Neural cell (in vitro differentiated cells): Measurements from ENCODE around the gene CSKMT. TPM values are rescaled to one million over a fixed set of nuclear protein-coding genes. Genes with fewer than 3 reads are reported as not detected.
"Not testable (repeated sequence)": the region's sequence is repeated elsewhere in the genome, so short reads cannot be mapped to it uniquely, and the experiment has no call there.

Experiments used
- H2AFZ ChIP-seq: fragments of 200-600, 300-800 bp; sonication (generic), shearing (Covaris generic); 2 replicates; pipeline ENCODE4 v1.6.0; 2014; ENCODE audit warnings: low read depth, mild to moderate bottlenecking, antibody characterized with exemption, low read length, moderate library complexity
- H3F3A ChIP-seq: fragments of 200-600 bp; shearing (Covaris generic); 2 replicates; pipeline ENCODE4 v1.6.1; 2016; ENCODE audit warnings: mild to moderate bottlenecking, moderate library complexity, mixed read lengths, antibody characterized with exemption, low read length; ENCODE audit not compliant: insufficient read depth, poor library complexity, severe bottlenecking
- H3K27ac ChIP-seq: fragments of 200-600, 300-800 bp; sonication (generic), shearing (Covaris generic); 2 replicates; pipeline ENCODE4 v1.5.1; 2014; ENCODE audit warnings: mild to moderate bottlenecking, low read length, moderate library complexity
- H3K27me3 ChIP-seq: fragments of 300-800, 200-600 bp; sonication (generic), shearing (Covaris generic); 2 replicates; pipeline ENCODE4 v1.6.0; 2014; ENCODE audit warnings: mild to moderate bottlenecking, low read depth, low read length, moderate library complexity; ENCODE audit not compliant: insufficient read depth
- H3K36me3 ChIP-seq: fragments of 300-800, 200-600 bp; sonication (generic), shearing (Covaris generic); 2 replicates; pipeline ENCODE4 v1.5.1; 2014; ENCODE audit warnings: mild to moderate bottlenecking, antibody characterized with exemption, low read length, moderate library complexity; ENCODE audit not compliant: insufficient read depth
- H3K4me2 ChIP-seq: fragments of 300-800, 200-600 bp; sonication (generic), shearing (Covaris generic); 2 replicates; pipeline ENCODE4 v1.6.0; 2014; ENCODE audit warnings: mild to moderate bottlenecking, low read length
- H3K4me3 ChIP-seq: fragments of 300-800, 200-600 bp; sonication (generic), shearing (Covaris generic); 2 replicates; pipeline ENCODE4 v1.5.1; 2014; ENCODE audit warnings: mild to moderate bottlenecking, low read length, moderate library complexity
- H3K79me2 ChIP-seq: fragments of 200-600 bp; shearing (Covaris generic); replicated peaks from 2 replicates; pipeline ENCODE4 v1.6.0; 2014; ENCODE audit warnings: mild to moderate bottlenecking, low read length, moderate library complexity; ENCODE audit not compliant: insufficient read depth
- H3K9ac ChIP-seq: fragments of 300-800, 200-600 bp; sonication (generic), shearing (Covaris generic); 2 replicates; pipeline ENCODE4 v1.6.1; 2016; ENCODE audit warnings: mild to moderate bottlenecking, low read length, mixed read lengths
- H3K9me2 ChIP-seq: fragments of 200-600 bp; shearing (Covaris generic); 2 replicates; pipeline ENCODE4 v1.6.1; 2016; ENCODE audit warnings: mild to moderate bottlenecking, low read length, mixed read lengths; ENCODE audit not compliant: insufficient read depth
- H3K9me3 ChIP-seq: fragments of 200-600, 300-800 bp; sonication (generic), shearing (Covaris generic); 2 replicates; pipeline ENCODE4 v1.6.1; 2016; ENCODE audit warnings: mild to moderate bottlenecking, mixed run types, low read length, moderate library complexity, mixed read lengths
- H4K20me1 ChIP-seq: fragments of 200-600 bp; shearing (Covaris generic); 2 replicates; pipeline ENCODE4 v1.6.1; 2016; ENCODE audit warnings: mild to moderate bottlenecking, mixed run types; ENCODE audit not compliant: insufficient read depth
- EP300 ChIP-seq: fragments of 450-650 bp; conservative IDR thresholded peaks from 2 replicates; pipeline ENCODE4 v1.6.1; 2014; ENCODE audit warnings: antibody characterized with exemption, mild to moderate bottlenecking, moderate library complexity; ENCODE audit not compliant: poor library complexity, severe bottlenecking
- EZH2 ChIP-seq: fragments of 200-600, 300-800 bp; shearing (Covaris generic), sonication (generic); IDR thresholded peaks from 2 replicates; pipeline ENCODE4 v1.6.1; 2014; ENCODE audit warnings: antibody characterized with exemption, low read length, borderline replicate concordance, mild to moderate bottlenecking; ENCODE audit not compliant: insufficient read depth, poor library complexity, severe bottlenecking
- MXI1 ChIP-seq: fragments of 450-650 bp; conservative IDR thresholded peaks from 2 replicates; pipeline ENCODE4 v1.6.1; 2014; ENCODE audit warnings: antibody characterized with exemption, mild to moderate bottlenecking; ENCODE audit not compliant: poor library complexity, severe bottlenecking
- POLR2AphosphoS5 ChIP-seq: IDR thresholded peaks from 2 replicates; pipeline ENCODE4 v1.6.1; 2012
- RAD21 ChIP-seq: fragments of 450-650 bp; conservative IDR thresholded peaks from 2 replicates; pipeline ENCODE4 v1.6.1; 2014; ENCODE audit warnings: antibody characterized with exemption, mild to moderate bottlenecking, moderate library complexity
- SMC3 ChIP-seq: fragments of 450-650 bp; conservative IDR thresholded peaks from 2 replicates; pipeline ENCODE4 v1.6.1; 2014; ENCODE audit warnings: antibody characterized with exemption, mild to moderate bottlenecking, moderate library complexity; ENCODE audit not compliant: poor library complexity
- TAF1 ChIP-seq: IDR thresholded peaks from 2 replicates; pipeline ENCODE4 v1.6.1; 2012; ENCODE audit warnings: low read depth
- polyA plus RNA-seq: library from polyadenylated mRNA; depleted of rRNA; stranded (reverse); fragments of >200 nt; gene quantifications from 2 replicates; pipeline ENCODE4 v1.2.3, GENCODE V29; 2014
- TF ChIP-seq, protein P1 (sequence below): fragments of 450-650 bp; IDR thresholded peaks from 2 replicates; pipeline ENCODE4 v1.5.1; 2014; ENCODE audit warnings: antibody characterized with exemption, mild to moderate bottlenecking, moderate library complexity; ENCODE audit not compliant: poor library complexity, severe bottlenecking
- TF ChIP-seq, protein P2 (sequence below): IDR thresholded peaks from 2 replicates; pipeline ENCODE4 v1.6.1; 2012; ENCODE audit warnings: borderline replicate concordance

The CSKMT gene
- polyA plus RNA-seq, 1 donor from 2014 or later: 16.0 TPM

DNA sequence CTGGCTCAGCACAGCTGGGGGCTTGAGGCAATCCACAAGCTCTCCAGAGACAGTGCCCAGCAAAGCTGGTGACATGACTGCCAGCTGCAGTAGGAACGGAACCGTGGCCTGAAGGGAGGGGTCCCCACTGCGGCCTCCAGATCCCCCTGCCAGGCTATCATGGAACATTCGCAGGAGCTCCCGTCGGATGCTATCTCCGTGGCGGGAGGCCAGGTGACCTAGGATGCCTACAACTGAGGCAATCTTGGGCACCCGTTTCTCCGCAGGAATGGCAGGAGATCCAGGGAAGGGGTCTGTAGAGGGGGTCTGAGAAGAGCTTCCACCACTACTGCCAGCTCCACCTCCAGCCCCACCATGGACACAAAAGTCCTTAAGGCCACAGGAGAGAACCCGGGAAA is 16.1 kb upstream of the CSKMT start:
- H3K4me2 ChIP-seq: no peak overlapping the region
- no peaks in the 10 kb centered on the region for H4K20me1 ChIP-seq
- no peak for TF ChIP-seq POLR2AphosphoS5
- no peak for TF ChIP-seq SMC3
- TF ChIP-seq EZH2: no peak
- TF ChIP-seq, protein P1, sequence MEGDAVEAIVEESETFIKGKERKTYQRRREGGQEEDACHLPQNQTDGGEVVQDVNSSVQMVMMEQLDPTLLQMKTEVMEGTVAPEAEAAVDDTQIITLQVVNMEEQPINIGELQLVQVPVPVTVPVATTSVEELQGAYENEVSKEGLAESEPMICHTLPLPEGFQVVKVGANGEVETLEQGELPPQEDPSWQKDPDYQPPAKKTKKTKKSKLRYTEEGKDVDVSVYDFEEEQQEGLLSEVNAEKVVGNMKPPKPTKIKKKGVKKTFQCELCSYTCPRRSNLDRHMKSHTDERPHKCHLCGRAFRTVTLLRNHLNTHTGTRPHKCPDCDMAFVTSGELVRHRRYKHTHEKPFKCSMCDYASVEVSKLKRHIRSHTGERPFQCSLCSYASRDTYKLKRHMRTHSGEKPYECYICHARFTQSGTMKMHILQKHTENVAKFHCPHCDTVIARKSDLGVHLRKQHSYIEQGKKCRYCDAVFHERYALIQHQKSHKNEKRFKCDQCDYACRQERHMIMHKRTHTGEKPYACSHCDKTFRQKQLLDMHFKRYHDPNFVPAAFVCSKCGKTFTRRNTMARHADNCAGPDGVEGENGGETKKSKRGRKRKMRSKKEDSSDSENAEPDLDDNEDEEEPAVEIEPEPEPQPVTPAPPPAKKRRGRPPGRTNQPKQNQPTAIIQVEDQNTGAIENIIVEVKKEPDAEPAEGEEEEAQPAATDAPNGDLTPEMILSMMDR: no peak
- TF ChIP-seq, protein P2, sequence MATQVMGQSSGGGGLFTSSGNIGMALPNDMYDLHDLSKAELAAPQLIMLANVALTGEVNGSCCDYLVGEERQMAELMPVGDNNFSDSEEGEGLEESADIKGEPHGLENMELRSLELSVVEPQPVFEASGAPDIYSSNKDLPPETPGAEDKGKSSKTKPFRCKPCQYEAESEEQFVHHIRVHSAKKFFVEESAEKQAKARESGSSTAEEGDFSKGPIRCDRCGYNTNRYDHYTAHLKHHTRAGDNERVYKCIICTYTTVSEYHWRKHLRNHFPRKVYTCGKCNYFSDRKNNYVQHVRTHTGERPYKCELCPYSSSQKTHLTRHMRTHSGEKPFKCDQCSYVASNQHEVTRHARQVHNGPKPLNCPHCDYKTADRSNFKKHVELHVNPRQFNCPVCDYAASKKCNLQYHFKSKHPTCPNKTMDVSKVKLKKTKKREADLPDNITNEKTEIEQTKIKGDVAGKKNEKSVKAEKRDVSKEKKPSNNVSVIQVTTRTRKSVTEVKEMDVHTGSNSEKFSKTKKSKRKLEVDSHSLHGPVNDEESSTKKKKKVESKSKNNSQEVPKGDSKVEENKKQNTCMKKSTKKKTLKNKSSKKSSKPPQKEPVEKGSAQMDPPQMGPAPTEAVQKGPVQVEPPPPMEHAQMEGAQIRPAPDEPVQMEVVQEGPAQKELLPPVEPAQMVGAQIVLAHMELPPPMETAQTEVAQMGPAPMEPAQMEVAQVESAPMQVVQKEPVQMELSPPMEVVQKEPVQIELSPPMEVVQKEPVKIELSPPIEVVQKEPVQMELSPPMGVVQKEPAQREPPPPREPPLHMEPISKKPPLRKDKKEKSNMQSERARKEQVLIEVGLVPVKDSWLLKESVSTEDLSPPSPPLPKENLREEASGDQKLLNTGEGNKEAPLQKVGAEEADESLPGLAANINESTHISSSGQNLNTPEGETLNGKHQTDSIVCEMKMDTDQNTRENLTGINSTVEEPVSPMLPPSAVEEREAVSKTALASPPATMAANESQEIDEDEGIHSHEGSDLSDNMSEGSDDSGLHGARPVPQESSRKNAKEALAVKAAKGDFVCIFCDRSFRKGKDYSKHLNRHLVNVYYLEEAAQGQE: no peak
- no peak for TF ChIP-seq MXI1
- no peak for TF ChIP-seq RAD21
- no peak for TF ChIP-seq TAF1
- no peak for TF ChIP-seq EP300
- peaks cover 38% of the 10 kb centered on the region for H3K79me2 ChIP-seq
- no peaks in the 10 kb centered on the region for H3K27me3 ChIP-seq
- no peak overlapping the region for H3K27ac ChIP-seq
- no peak overlapping the region for H3K4me3 ChIP-seq
- H3F3A ChIP-seq: no peaks in the 10 kb centered on the region
- no peaks in the 10 kb centered on the region for H3K9me3 ChIP-seq
- no peak overlapping the region for H3K9ac ChIP-seq
- H3K36me3 ChIP-seq: no peaks in the 10 kb centered on the region
- H3K9me2 ChIP-seq: no peaks in the 10 kb centered on the region
- H2AFZ ChIP-seq: no peak overlapping the region

DNA sequence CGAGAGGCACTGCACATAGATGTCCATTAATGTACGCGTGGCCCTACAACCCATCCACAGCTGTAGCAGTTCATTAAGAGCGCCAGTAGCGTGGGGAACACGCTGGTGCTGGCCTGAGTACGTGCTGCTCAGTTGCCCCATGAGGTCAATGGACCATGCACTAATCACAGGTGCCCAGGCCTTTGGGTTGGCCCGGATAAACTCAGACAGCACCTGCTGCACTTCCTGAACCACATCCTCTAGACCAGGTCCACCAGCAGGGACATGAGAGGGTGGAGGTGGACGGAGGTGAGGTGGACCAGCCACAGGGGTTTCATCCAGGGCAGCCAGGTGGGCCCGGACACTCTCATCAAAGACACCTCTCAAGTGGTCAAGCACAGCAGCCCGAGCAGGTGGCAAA is 15.6 kb upstream of the CSKMT start:
- H3K4me3 ChIP-seq: no peak overlapping the region
- TF ChIP-seq EZH2 (no peak), TAF1 (no peak), EP300 (no peak), MXI1 (no peak), SMC3 (no peak), RAD21 (no peak), POLR2AphosphoS5 (no peak)
- TF ChIP-seq, protein P2: no peak
- TF ChIP-seq, protein P1: no peak

DNA sequence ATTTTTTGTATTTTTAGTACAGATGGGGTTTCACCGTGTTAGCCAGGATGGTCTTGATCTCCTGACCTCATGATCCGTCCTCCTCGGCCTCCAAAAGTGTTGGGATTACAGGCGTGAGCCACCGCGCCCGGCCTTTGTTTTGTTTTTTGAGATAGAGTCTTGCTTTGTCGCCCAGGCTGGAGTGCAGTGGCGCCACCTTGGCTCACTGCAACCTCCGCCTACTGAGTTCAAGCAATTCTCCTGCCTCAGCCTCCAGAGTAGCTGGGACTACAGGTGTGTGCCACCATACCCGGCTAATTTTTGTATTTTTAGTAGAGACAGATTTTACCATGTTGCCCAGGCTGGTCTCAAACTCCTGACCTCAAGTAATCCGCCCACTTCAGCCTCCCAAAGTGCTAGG is 14.8 kb upstream of the CSKMT start:
- H3K9me3 ChIP-seq, H3K27me3 ChIP-seq, H3K4me3 ChIP-seq, H3K9me2 ChIP-seq, H3K9ac ChIP-seq, H3K36me3 ChIP-seq, H3F3A ChIP-seq, H4K20me1 ChIP-seq, H3K27ac ChIP-seq, H2AFZ ChIP-seq, H3K4me2 ChIP-seq: not testable (repeated sequence)
- H3K79me2 ChIP-seq: peaks cover 27% of the 10 kb centered on the region

More for the DNA sequence above, 15.6 kb upstream of the CSKMT start:
- Histone ChIP-seq H3K4me2 (no peak overlapping the region), H3K9me2 (no peaks in the 10 kb centered on the region), H3K79me2 (peaks cover 34% of the 10 kb centered on the region), H3K36me3 (no peaks in the 10 kb centered on the region), H3K9ac (no peak overlapping the region), H3K27ac (no peak overlapping the region), H3K27me3 (no peaks in the 10 kb centered on the region), H2AFZ (no peak overlapping the region), H3K9me3 (no peaks in the 10 kb centered on the region), H3F3A (no peaks in the 10 kb centered on the region), H4K20me1 (no peaks in the 10 kb centered on the region)
